SU-DHL-6 (cell line): ENCODE results near the gene MPO.

Source experiments
- H2AFZ ChIP-seq: fragments of 200-600 bp; sonication (generic); 2 replicates; pipeline ENCODE4 v1.6.1; 2014; ENCODE audit warnings: low read depth, mild to moderate bottlenecking, moderate library complexity, mixed read lengths, antibody characterized with exemption, low read length; ENCODE audit not compliant: severe bottlenecking
- H3F3A ChIP-seq: fragments of 200-600 bp; shearing (Covaris generic); 2 replicates; pipeline ENCODE4 v1.6.0; 2016; ENCODE audit warnings: antibody characterized with exemption, mild to moderate bottlenecking; ENCODE audit not compliant: insufficient read depth
- H3K27ac ChIP-seq: fragments of 200-600 bp; sonication (generic); 2 replicates; pipeline ENCODE4 v1.5.1; 2016; ENCODE audit warnings: low read depth, mild to moderate bottlenecking, low read length, moderate library complexity, mixed read lengths
- H3K27me3 ChIP-seq: fragments of 200-600 bp; sonication (generic), shearing (Covaris generic); 2 replicates; pipeline ENCODE4 v1.6.0; 2014; ENCODE audit warnings: mild to moderate bottlenecking, low read length
- H3K36me3 ChIP-seq: fragments of 200-600 bp; sonication (generic); 2 replicates; pipeline ENCODE4 v1.6.1; 2014; ENCODE audit warnings: mild to moderate bottlenecking, low read length, mixed read lengths
- H3K4me2 ChIP-seq: fragments of 300-600, 200-600 bp; shearing (Covaris generic), sonication (generic); 2 replicates; pipeline ENCODE4 v1.6.0; 2014; ENCODE audit warnings: low read length, low read depth, mild to moderate bottlenecking; ENCODE audit not compliant: poor library complexity, severe bottlenecking
- H3K4me3 ChIP-seq: fragments of 200-600 bp; sonication (generic); 2 replicates; pipeline ENCODE4 v1.5.1; 2014; ENCODE audit warnings: antibody characterized with exemption, low read length, mild to moderate bottlenecking, mixed read lengths; ENCODE audit not compliant: insufficient read depth, poor library complexity, severe bottlenecking
- H3K79me2 ChIP-seq: fragments of 200-600 bp; sonication (generic); 2 replicates; pipeline ENCODE4 v1.6.1; 2014; ENCODE audit warnings: mild to moderate bottlenecking, low read length, moderate library complexity; ENCODE audit not compliant: insufficient read depth
- H3K9ac ChIP-seq: fragments of 200-600 bp; sonication (generic); 2 replicates; pipeline ENCODE4 v1.7.0; 2014; ENCODE audit warnings: mild to moderate bottlenecking, low read length
- H3K9me2 ChIP-seq: fragments of 200-600 bp; sonication (generic); replicated peaks from 2 replicates; pipeline ENCODE4 v1.6.1; 2014; ENCODE audit warnings: low read length; ENCODE audit not compliant: insufficient read depth
- H3K9me3 ChIP-seq: fragments of 200-600 bp; sonication (generic); 2 replicates; pipeline ENCODE4 v1.6.1; 2014; ENCODE audit warnings: low read length, mixed read lengths; ENCODE audit not compliant: insufficient read depth
- H4K20me1 ChIP-seq: fragments of 200-600 bp; sonication (generic); 2 replicates; pipeline ENCODE4 v1.6.1; 2014; ENCODE audit warnings: low read depth, mild to moderate bottlenecking, antibody characterized with exemption, low read length, moderate library complexity, mixed read lengths
- CTCF ChIP-seq: fragments of 200-600 bp; sonication (generic); IDR thresholded peaks from one replicate; pipeline ENCODE4 v1.5.1; 2017; ENCODE audit warnings: antibody characterized with exemption, mild to moderate bottlenecking, low read length, moderate library complexity; ENCODE audit not compliant: insufficient read depth, poor library complexity, severe bottlenecking
- EZH2phosphoT487 ChIP-seq: fragments of 200-600 bp; sonication (generic), shearing (Covaris generic); conservative IDR thresholded peaks from 2 replicates; pipeline ENCODE4 v1.6.1; 2018; ENCODE audit warnings: mild to moderate bottlenecking, antibody characterized with exemption, low read length, moderate library complexity, mixed read lengths

MPO gene

GRCh38 chr17:58263773-58264172, 17.0 kb downstream of the MPO start:
- no peak overlapping the region for H3K4me3 ChIP-seq
- no peak overlapping the region for H2AFZ ChIP-seq
- H3K27ac ChIP-seq = no peak overlapping the region
- no peaks in the 10 kb centered on the region for H3F3A ChIP-seq
- no peak overlapping the region for H3K4me2 ChIP-seq
- no peaks in the 10 kb centered on the region for H3K9me2 ChIP-seq
- no peaks in the 10 kb centered on the region for H3K27me3 ChIP-seq
- H3K9me3 ChIP-seq = no peaks in the 10 kb centered on the region
- H3K79me2 ChIP-seq = no peaks in the 10 kb centered on the region
- no peak for TF ChIP-seq EZH2phosphoT487
- TF ChIP-seq CTCF = no peak
- no peaks in the 10 kb centered on the region for H3K36me3 ChIP-seq
- no peaks in the 10 kb centered on the region for H4K20me1 ChIP-seq
- no peak overlapping the region for H3K9ac ChIP-seq

GRCh38 chr17:58262149-58262548, 18.6 kb downstream of the MPO start:
- no peak overlapping the region for H3K9ac ChIP-seq
- H3F3A ChIP-seq = no peaks in the 10 kb centered on the region
- no peak overlapping the region for H2AFZ ChIP-seq
- H4K20me1 ChIP-seq = no peaks in the 10 kb centered on the region
- no peaks in the 10 kb centered on the region for H3K27me3 ChIP-seq
- H3K4me3 ChIP-seq = no peak overlapping the region
- no peak overlapping the region for H3K27ac ChIP-seq
- no peak overlapping the region for H3K4me2 ChIP-seq
- no peaks in the 10 kb centered on the region for H3K79me2 ChIP-seq
- H3K9me3 ChIP-seq = no peaks in the 10 kb centered on the region
- H3K36me3 ChIP-seq = no peaks in the 10 kb centered on the region
- TF ChIP-seq CTCF (no peak), EZH2phosphoT487 (no peak)
- no peaks in the 10 kb centered on the region for H3K9me2 ChIP-seq

- H3K9me3 ChIP-seq = no peaks in the 10 kb centered on the region
- no peaks in the 10 kb centered on the region for H3K9me2 ChIP-seq
- H3K9ac ChIP-seq = no peak overlapping the region
- TF ChIP-seq EZH2phosphoT487 (no peak), CTCF (no peak)
- no peak overlapping the region for H3K4me2 ChIP-seq
- H3K27ac ChIP-seq = no peak overlapping the region
- H3K4me3 ChIP-seq = no peak overlapping the region
- H3K36me3 ChIP-seq = no peaks in the 10 kb centered on the region
- H2AFZ ChIP-seq = no peak overlapping the region
- H4K20me1 ChIP-seq = no peaks in the 10 kb centered on the region
- no peaks in the 10 kb centered on the region for H3K27me3 ChIP-seq
- no peaks in the 10 kb centered on the region for H3F3A ChIP-seq
- no peaks in the 10 kb centered on the region for H3K79me2 ChIP-seq
Measured at GRCh38 chr17:58254803-58255202, 25.9 kb downstream of the MPO start.

- Histone ChIP-seq H3K79me2 (no peaks in the 10 kb centered on the region), H3K27me3 (no peaks in the 10 kb centered on the region), H3K4me2 (no peak overlapping the region), H3K27ac (no peak overlapping the region), H3K9me2 (no peaks in the 10 kb centered on the region), H2AFZ (no peak overlapping the region), H3K9me3 (no peaks in the 10 kb centered on the region), H3K9ac (no peak overlapping the region), H3K36me3 (no peaks in the 10 kb centered on the region), H3K4me3 (no peak overlapping the region), H4K20me1 (no peaks in the 10 kb centered on the region), H3F3A (no peaks in the 10 kb centered on the region)
- no peak for TF ChIP-seq EZH2phosphoT487
- no peak for TF ChIP-seq CTCF
Measured at GRCh38 chr17:58253082-58253481, 27.7 kb downstream of the MPO start.
